ENCODE data around the gene ACACB. TPM values are rescaled to one million over a fixed set of nuclear protein-coding genes. Genes with fewer than 3 reads are reported as not detected.

Gene ACACB
- total RNA-seq, 4 donors from 2014 or later, result 19.6 to 38.2 (median 25.8) TPM

DNA sequence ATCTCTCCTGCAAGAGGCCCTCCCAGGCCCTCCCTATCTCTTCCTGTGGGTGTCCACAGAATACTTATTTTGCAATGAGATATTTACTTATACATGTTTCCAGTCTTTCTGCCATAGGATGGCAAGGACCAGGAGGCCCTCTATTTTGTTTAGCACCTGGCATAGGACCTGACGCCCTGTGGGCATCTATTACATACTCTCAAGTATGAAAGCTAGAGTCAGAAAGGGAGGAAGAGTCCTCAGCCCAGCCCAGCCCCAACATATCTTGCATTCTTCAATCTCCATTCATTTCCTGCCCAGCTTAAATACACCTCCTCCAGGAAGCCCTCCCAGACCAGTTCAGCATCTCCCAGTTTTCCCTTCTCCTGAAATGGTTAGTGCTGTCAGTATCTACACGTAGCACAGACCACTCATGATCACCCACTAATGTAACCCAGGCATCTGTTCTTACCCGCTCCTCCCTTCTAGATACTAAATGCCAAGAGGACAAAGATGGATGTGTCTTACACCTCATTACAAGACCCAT lies 185.3 kb downstream of the ACACB start:
- no peak overlapping the region for H3K4me3 ChIP-seq (ENCODE audit: low read depth, poor library complexity, severe bottlenecking)
- DNase-seq (ENCODE audit: low spot score in 2 of 2), result no peak
- WGBS, 2 donors, result 69 to 78% methylated on average over 3 of the region's 3 CpGs
- no peak for TF ChIP-seq POLR2A (IDR thresholded peaks at IDR 0.05)
- intact Hi-C loops (cut with DNase I; ENCODE audit: low total_unique reads), result no loop called here

DNA sequence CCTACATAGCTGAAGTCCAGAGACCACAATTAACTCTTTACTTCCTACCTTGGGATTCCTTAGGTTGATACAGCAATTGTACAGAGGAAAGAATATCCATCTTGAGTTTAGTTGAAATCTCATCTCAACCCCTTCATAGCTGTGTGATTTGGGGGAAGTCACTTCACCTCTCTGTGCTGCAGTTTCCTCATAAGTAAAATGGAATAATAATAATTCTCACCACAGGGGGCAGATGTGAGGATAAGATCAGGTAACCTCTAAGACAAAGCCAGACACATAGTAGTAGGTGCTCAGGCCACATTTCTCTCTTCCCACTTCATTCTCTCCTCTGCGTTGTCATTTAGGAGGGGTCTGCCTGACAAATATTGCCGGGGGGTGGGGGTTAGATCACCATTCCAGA lies 186.0 kb downstream of the ACACB start:
- no peak overlapping the region for H3K4me3 ChIP-seq (ENCODE audit: low read depth, poor library complexity, severe bottlenecking)
- WGBS, 2 donors, result 38 to 39% methylated on average over 2 of the region's 2 CpGs
- intact Hi-C loops (cut with DNase I; ENCODE audit: low total_unique reads), result no loop called here
- no peak for DNase-seq (ENCODE audit: low spot score in 2 of 2)
- TF ChIP-seq, protein P1, sequence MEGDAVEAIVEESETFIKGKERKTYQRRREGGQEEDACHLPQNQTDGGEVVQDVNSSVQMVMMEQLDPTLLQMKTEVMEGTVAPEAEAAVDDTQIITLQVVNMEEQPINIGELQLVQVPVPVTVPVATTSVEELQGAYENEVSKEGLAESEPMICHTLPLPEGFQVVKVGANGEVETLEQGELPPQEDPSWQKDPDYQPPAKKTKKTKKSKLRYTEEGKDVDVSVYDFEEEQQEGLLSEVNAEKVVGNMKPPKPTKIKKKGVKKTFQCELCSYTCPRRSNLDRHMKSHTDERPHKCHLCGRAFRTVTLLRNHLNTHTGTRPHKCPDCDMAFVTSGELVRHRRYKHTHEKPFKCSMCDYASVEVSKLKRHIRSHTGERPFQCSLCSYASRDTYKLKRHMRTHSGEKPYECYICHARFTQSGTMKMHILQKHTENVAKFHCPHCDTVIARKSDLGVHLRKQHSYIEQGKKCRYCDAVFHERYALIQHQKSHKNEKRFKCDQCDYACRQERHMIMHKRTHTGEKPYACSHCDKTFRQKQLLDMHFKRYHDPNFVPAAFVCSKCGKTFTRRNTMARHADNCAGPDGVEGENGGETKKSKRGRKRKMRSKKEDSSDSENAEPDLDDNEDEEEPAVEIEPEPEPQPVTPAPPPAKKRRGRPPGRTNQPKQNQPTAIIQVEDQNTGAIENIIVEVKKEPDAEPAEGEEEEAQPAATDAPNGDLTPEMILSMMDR (IDR thresholded peaks at IDR 0.05), result no peak

DNA sequence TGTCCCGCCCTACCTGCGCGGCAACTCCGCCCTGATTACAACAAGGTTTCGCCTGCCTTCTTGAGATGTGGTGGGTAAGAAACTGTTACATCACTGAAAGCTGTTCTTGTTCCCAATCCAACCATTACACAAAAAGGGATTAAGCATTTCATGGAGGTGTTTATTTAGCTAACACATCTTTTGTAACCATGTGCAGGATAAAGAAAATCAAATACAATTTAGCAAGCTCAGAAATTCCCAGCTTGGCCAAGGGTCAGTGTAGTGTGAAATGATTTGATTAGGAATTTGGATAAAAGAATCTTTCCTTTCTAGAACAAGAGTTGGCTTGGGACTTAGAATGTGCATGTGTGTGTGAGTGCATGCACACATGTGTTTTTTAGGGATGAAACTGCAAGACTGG lies 186.4 kb downstream of the ACACB start:
- WGBS, 2 donors, result 47 to 60% methylated on average over 5 of the region's 5 CpGs
- DNase-seq (ENCODE audit: low spot score in 2 of 2), result no peak
- intact Hi-C loops (cut with DNase I; ENCODE audit: low total_unique reads), result no loop called here
- no peak overlapping the region for H3K4me3 ChIP-seq (ENCODE audit: low read depth, poor library complexity, severe bottlenecking)
- TF ChIP-seq, protein P1 (IDR thresholded peaks at IDR 0.05), result no peak
- no peak for TF ChIP-seq POLR2A (IDR thresholded peaks at IDR 0.05)

DNA sequence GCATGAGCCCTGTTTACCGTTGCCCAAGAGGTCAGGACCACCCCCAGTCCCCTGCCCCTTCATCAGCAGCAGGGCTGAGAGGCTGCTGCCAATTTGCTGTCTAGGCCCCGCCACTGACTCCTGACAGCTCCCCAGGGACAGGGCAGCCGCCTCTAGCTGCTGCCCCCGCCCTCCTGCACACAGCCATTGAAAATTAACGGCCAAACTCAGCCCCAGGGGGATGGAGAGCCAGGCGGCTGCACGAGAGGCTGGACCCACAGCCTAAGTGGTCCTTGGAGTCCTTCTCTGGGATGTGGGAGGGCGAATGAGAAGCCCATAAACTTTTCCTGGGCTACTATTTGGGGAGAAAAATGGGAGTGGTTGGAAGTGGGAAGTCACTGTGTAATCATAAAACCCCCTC lies 188.1 kb downstream of the ACACB start:
- 42 to 49% methylated on average over 8 of the region's 8 CpGs for WGBS, 2 donors
- TF ChIP-seq, protein P1 (IDR thresholded peaks at IDR 0.05), result no peak
- TF ChIP-seq POLR2A (IDR thresholded peaks at IDR 0.05), result no peak
- peak in 1 of 2 donors; percentile 59 for DNase-seq (ENCODE audit: low spot score in 2 of 2)
- intact Hi-C loops (cut with DNase I; ENCODE audit: low total_unique reads), result no loop called here
- H3K4me3 ChIP-seq (ENCODE audit: low read depth, poor library complexity, severe bottlenecking), result no peak overlapping the region

DNA sequence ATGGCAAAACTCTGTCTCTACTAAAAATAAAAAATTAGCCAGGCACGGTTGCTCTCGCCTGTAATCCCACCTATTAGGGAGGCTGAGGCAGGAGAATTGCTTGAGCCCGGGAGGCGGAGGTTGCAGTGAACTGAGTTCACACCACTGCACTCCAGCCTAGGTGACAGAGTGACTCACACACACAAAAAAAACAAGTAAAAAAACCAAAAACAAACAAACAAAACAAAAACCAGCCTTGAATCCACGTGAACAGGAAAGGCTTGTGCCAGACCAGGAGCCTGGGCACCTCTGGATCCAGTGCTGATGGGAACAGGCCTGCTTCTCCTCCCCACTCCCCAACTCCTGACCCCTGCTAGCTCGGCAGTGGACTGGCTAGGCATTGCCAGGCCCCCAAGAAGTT lies 189.2 kb downstream of the ACACB start:
- H3K4me3 ChIP-seq (ENCODE audit: low read depth, poor library complexity, severe bottlenecking), result no peak overlapping the region
- no peak for TF ChIP-seq POLR2A (IDR thresholded peaks at IDR 0.05)
- TF ChIP-seq, protein P1 (IDR thresholded peaks at IDR 0.05), result no peak
- WGBS, 2 donors, result 83% methylated on average over 6 of the region's 6 CpGs
- intact Hi-C loops (cut with DNase I; ENCODE audit: low total_unique reads), result no loop called here
- no peak for DNase-seq (ENCODE audit: low spot score in 2 of 2)

DNA sequence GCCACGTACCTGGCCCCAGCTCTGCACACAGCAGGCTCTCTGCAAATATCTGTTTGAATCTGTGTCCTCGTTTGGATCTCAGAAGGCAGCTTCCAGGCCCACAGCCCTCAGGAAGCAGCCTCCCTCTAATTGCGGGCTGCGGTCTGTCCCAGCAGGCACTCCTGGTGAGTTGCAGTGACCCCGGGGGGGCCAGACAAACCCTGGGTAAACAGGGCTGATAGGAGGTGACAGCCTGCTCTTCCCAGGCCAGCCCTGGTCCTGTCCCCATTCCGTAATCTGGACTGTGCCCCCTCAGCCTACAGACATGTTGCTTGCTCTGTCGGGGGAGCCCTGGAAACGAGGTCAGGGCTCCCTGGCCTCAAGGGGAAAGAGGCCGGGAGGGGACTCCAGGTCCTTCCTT lies 190.7 kb downstream of the ACACB start:
- TF ChIP-seq POLR2A (IDR thresholded peaks at IDR 0.05), result no peak
- TF ChIP-seq, protein P1 (IDR thresholded peaks at IDR 0.05), result no peak
- intact Hi-C loops (cut with DNase I; ENCODE audit: low total_unique reads), result no loop called here
- no peak overlapping the region for H3K4me3 ChIP-seq (ENCODE audit: low read depth, poor library complexity, severe bottlenecking)
- DNase-seq (ENCODE audit: low spot score in 2 of 2), result peak in 1 of 2 donors; percentile 67
- WGBS, 2 donors, result 67 to 81% methylated on average over 9 of the region's 9 CpGs
